Glutamatergic neuron (in vitro differentiated cells): ENCODE measurements around the gene OLFML2A. TPM values are rescaled to one million over a fixed set of nuclear protein-coding genes. Genes with fewer than 3 reads are reported as not detected.
"Not testable (repeated sequence)": the region's sequence is repeated elsewhere in the genome, so short reads cannot be mapped to it uniquely, and the experiment has no call there.

ENCODE experiments used
- DNase-seq: peaks from one replicate; pipeline ENCODE4 v3.0.0; 2022
- H3K27ac Mint-ChIP-seq: one replicate; pipeline ENCODE4 v1.8.0; 2020; ENCODE audit warnings: mild to moderate bottlenecking, mixed read lengths, inconsistent platforms; ENCODE audit not compliant: unreplicated experiment
- H3K27me3 Mint-ChIP-seq: one replicate; pipeline ENCODE4 v1.8.0; 2020; ENCODE audit warnings: mild to moderate bottlenecking, moderate library complexity, mixed read lengths, inconsistent platforms; ENCODE audit not compliant: unreplicated experiment
- H3K36me3 Mint-ChIP-seq: one replicate; pipeline ENCODE4 v1.8.0; 2020; ENCODE audit warnings: mild to moderate bottlenecking, mixed read lengths, inconsistent platforms; ENCODE audit not compliant: unreplicated experiment
- H3K4me1 Mint-ChIP-seq: one replicate; pipeline ENCODE4 v1.8.0; 2020; ENCODE audit warnings: mild to moderate bottlenecking, low read depth, mixed read lengths, inconsistent platforms; ENCODE audit not compliant: unreplicated experiment
- H3K4me3 Mint-ChIP-seq: one replicate; pipeline ENCODE4 v1.8.0; 2020; ENCODE audit warnings: mild to moderate bottlenecking, mixed read lengths, inconsistent platforms; ENCODE audit not compliant: unreplicated experiment
- H3K9me3 Mint-ChIP-seq: one replicate; pipeline ENCODE4 v1.8.0; 2020; ENCODE audit warnings: mild to moderate bottlenecking, moderate library complexity, mixed read lengths, inconsistent platforms; ENCODE audit not compliant: unreplicated experiment
- long read RNA-seq: library from polyadenylated mRNA; unstranded; transcript quantifications from one replicate; pipeline ENCODE4 v2.0.0, GENCODE V29; 2020; ENCODE audit not compliant: unreplicated experiment
- total RNA-seq: library from RNA; stranded (reverse); fragmentation: NEBNext Ultra II Directional; extraction: Animal tissue kit (Norgen Biotek cat#: 25700); gene quantifications from one replicate; pipeline ENCODE4 v1.2.1, GENCODE V29; 2021; ENCODE audit not compliant: unreplicated experiment
- TF ChIP-seq, protein P1 (sequence below): fragments of 200-600 bp; sonication (generic); IDR thresholded peaks from one replicate; pipeline ENCODE4 v1.5.0; 2021; ENCODE audit not compliant: partially characterized antibody, unreplicated experiment

Gene OLFML2A
- total RNA-seq, result not detected
- long read RNA-seq, result 0 reads

DNA sequence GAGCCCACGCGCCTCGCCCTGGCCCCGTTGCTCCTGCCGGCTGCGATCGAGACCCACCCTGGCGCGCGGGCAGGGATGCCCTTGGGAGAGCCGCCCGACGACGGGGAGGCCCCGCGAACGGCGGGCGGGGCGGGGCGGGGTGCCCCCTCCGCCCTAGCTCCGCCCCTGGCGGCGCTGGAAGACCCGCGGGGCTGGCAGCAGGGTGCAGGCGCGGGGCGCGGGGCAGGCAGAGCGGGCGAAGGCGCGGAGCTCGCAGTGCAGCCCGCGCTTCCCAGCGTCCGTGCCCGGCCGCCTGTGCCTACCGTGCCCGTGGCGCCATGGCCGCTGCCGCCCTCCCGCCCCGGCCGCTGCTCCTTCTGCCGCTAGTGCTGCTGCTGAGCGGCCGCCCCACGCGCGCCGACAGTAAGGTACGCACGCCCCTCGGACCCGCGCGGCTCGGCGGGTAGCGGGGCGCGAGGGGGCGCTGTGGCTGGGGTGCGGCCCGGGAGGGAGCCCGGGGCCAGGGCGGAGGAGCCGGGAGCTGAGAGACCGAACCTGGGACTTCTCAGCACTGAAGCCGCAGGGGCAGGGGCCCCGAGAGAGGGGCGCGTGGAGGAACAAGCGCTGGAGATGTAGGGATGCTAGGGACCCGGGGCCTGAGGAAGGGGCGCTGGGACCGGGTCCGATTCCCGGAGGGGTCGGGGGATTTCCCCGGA is at the start of gene OLFML2A:
OLFML2A (plus strand) TSS at position 180 of the 695 bp plus-strand sequence; CDS start at position 318, 138 bp downstream.
- TF ChIP-seq, protein P1, sequence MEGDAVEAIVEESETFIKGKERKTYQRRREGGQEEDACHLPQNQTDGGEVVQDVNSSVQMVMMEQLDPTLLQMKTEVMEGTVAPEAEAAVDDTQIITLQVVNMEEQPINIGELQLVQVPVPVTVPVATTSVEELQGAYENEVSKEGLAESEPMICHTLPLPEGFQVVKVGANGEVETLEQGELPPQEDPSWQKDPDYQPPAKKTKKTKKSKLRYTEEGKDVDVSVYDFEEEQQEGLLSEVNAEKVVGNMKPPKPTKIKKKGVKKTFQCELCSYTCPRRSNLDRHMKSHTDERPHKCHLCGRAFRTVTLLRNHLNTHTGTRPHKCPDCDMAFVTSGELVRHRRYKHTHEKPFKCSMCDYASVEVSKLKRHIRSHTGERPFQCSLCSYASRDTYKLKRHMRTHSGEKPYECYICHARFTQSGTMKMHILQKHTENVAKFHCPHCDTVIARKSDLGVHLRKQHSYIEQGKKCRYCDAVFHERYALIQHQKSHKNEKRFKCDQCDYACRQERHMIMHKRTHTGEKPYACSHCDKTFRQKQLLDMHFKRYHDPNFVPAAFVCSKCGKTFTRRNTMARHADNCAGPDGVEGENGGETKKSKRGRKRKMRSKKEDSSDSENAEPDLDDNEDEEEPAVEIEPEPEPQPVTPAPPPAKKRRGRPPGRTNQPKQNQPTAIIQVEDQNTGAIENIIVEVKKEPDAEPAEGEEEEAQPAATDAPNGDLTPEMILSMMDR, result peak; percentile 57
- no peaks in the 10 kb centered on the region for H3K36me3 Mint-ChIP-seq
- peak; percentile 50 for DNase-seq
- peaks cover 2% of the 10 kb centered on the region for H3K4me1 Mint-ChIP-seq
- peaks cover 14% of the 10 kb centered on the region for H3K27me3 Mint-ChIP-seq
- peaks cover 16% of the 10 kb centered on the region for H3K9me3 Mint-ChIP-seq
- H3K27ac Mint-ChIP-seq, result no peak within 1 kb of the TSS
- peak within 1 kb of the TSS; percentile 90 for H3K4me3 Mint-ChIP-seq

DNA sequence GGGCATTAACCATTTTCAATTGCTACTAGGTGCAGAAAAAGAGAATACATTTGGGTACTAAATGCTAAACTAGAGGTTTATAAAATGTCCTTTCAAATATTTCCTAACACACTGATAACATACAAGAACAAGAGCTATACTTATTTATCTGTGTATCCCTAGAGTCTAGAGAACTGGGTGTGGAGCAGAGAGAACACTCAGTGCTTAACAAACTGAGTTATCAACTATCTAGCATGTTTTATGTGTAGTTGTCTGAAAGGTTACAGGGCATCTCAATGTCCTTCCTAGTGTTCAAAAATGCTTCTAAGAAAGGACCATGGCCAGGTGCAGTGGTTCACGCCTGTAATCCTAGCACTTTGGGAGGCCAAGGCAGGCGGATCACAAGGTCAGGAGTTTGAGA is 46.2 kb upstream of the OLFML2A start:
- Mint-ChIP-seq H3K27me3 (no peaks in the 10 kb centered on the region), H3K4me1 (no peaks in the 10 kb centered on the region), H3K36me3 (no peaks in the 10 kb centered on the region), H3K9me3 (peaks cover 2% of the 10 kb centered on the region), H3K4me3 (no peak overlapping the region), H3K27ac (no peak overlapping the region)
- TF ChIP-seq, protein P1, result no peak
- no peak for DNase-seq

DNA sequence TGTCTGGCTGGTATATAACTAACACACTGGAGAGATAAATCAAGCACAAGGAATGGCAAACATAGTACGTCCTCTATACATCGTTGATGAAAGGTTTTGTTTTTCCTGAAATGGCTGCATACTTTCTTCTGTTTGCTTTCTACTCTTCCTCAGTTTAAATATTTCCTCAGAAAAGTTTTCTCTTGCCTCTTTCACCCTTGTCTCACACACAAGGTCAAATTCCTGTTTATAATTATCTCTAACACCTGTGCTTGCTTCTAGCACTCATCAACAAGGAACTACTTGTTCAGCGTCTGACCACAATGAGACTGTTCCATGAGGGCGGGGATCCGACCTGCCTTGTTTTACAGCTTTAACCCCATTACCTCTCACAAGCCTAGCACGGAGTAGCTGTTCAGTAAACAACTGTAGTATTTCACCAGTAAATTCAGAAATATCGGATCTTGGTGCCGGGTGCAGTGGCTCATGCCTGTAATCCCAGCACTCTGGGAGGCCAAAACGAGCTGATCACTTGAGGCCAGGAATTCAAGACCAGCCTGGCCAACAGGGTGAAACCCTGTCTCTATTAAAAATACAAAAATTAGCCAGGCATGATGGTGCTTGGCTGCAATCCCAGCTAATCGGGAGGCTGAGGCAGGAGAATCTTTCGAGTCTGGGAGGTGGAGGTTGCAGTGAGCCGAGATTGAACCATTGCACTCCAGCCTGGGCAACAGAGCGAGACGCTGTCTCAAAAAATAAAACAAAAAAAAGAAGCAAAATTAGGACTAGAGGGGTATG is 42.8 kb upstream of the OLFML2A start:
- no peak overlapping the region for H3K4me3 Mint-ChIP-seq
- DNase-seq, result no peak
- no peak overlapping the region for H3K27ac Mint-ChIP-seq

DNA sequence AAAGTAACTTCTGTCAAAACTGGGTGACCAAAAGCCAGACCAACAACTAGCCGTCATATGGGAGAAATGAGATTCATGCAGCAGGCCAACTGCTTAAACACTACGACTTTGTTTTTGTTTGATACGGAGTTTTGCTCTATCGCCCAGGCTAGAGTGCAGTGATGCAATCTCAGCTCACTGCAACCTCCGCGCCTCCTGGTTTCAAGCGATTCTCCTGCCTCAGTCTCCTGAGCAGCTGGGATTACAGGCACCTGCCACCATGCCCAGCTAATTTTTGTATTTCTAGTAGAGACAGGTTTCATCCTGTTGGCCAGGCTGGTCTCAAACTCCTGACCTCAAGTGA is 42.2 kb upstream of the OLFML2A start:
- H3K36me3 Mint-ChIP-seq, H3K27me3 Mint-ChIP-seq, H3K4me3 Mint-ChIP-seq, DNase-seq, H3K9me3 Mint-ChIP-seq, H3K27ac Mint-ChIP-seq, H3K4me1 Mint-ChIP-seq: not testable (repeated sequence)

More for the DNA sequence above, 42.8 kb upstream of the OLFML2A start:
- TF ChIP-seq, protein P1, result no peak
- Mint-ChIP-seq H3K36me3 (no peaks in the 10 kb centered on the region), H3K4me1 (no peaks in the 10 kb centered on the region), H3K27me3 (no peaks in the 10 kb centered on the region), H3K9me3 (peaks cover 2% of the 10 kb centered on the region)

DNA sequence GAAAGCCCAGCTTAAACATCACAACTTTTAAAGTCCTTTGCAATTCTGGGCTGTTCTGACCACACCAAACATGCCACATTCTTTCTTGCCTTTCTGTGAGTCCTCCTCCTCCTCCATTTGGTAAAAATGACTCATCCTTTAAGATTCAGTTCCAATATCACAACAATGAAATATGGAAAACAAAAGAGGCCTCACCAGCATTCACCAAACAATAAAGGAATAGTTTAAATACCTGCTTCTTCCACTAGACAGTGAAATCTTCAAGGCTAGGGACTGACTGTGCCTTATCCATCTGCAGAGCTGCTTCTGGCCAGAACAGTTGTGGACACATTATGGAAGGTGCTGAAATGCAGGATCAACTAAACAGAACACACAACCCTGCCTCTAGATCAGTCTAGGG is 41.8 kb upstream of the OLFML2A start:
- Mint-ChIP-seq H3K36me3 (no peaks in the 10 kb centered on the region), H3K27me3 (no peaks in the 10 kb centered on the region), H3K9me3 (peaks cover 2% of the 10 kb centered on the region), H3K4me1 (no peaks in the 10 kb centered on the region), H3K27ac (no peak overlapping the region), H3K4me3 (no peak overlapping the region)
- DNase-seq, result no peak
- TF ChIP-seq, protein P1, result no peak

DNA sequence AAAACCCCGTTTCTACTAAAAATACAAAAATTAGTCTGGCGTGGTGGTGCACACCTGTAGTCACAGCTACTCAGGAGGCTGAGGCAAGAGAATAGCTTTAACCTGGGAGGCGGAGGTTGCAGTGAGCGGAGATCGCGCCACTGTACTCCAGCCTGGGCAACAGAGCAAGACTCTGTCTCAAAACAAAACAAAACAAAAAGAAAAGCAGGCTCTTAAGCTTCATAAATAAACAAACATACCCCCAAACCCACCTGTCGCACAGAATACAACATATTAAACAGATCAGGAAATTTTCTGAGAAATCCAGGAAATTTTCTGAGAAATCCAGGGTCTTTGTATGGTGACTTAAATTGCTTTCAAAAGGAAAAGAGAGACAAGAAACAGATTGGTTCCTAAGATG is 38.9 kb upstream of the OLFML2A start:
- not testable (repeated sequence) for H3K4me1 Mint-ChIP-seq, H3K36me3 Mint-ChIP-seq, H3K4me3 Mint-ChIP-seq, H3K27me3 Mint-ChIP-seq, H3K9me3 Mint-ChIP-seq, DNase-seq, H3K27ac Mint-ChIP-seq
